Measurements from ENCODE around the gene RGL4.
"Not testable (repeated sequence)": the region's sequence is repeated elsewhere in the genome, so short reads cannot be mapped to it uniquely, and the experiment has no call there.

Gene RGL4

GRCh38 chr22:23720855-23721254 lies 30.0 kb downstream of the RGL4 start:
- no peak overlapping the region for H3K4me3 ChIP-seq (replicated peaks; ENCODE audit: low read depth, low read length)
- no peak for TF ChIP-seq CTCF (IDR thresholded peaks at IDR 0.05; ENCODE audit: low read length, missing control alignments)
- no peak for DNase-seq (ENCODE audit: low read depth)

GRCh38 chr22:23722160-23722559 lies 31.3 kb downstream of the RGL4 start:
- no peak for DNase-seq (ENCODE audit: low read depth)
- no peak overlapping the region for H3K4me3 ChIP-seq (replicated peaks; ENCODE audit: low read depth, low read length)
- no peak for TF ChIP-seq CTCF (IDR thresholded peaks at IDR 0.05; ENCODE audit: low read length, missing control alignments)

GRCh38 chr22:23722724-23723123 lies 31.9 kb downstream of the RGL4 start:
- TF ChIP-seq CTCF (IDR thresholded peaks at IDR 0.05; ENCODE audit: low read length, missing control alignments), result no peak
- DNase-seq (ENCODE audit: low read depth), result no peak
- H3K4me3 ChIP-seq (replicated peaks; ENCODE audit: low read depth, low read length), result no peak overlapping the region

- not testable (repeated sequence) for DNase-seq (ENCODE audit: low read depth); H3K4me3 ChIP-seq (replicated peaks; ENCODE audit: low read depth, low read length)
Measured at GRCh38 chr22:23728108-23728507, 37.3 kb downstream of the RGL4 start.

GRCh38 chr22:23737696-23738095 lies 46.9 kb downstream of the RGL4 start:
- no peak for TF ChIP-seq CTCF (IDR thresholded peaks at IDR 0.05; ENCODE audit: low read length, missing control alignments)
- H3K4me3 ChIP-seq (replicated peaks; ENCODE audit: low read depth, low read length), result no peak overlapping the region
- DNase-seq (ENCODE audit: low read depth), result no peak

- no peak overlapping the region for H3K4me3 ChIP-seq (replicated peaks; ENCODE audit: low read depth, low read length)
- TF ChIP-seq CTCF (IDR thresholded peaks at IDR 0.05; ENCODE audit: low read length, missing control alignments), result no peak
Measured at GRCh38 chr22:23742505-23743264, 51.9 kb downstream of the RGL4 start.

GRCh38 chr22:23743303-23743705 lies 52.5 kb downstream of the RGL4 start:
- H3K4me3 ChIP-seq (replicated peaks; ENCODE audit: low read depth, low read length), result no peak overlapping the region
- DNase-seq (ENCODE audit: low read depth), result no peak
- no peak for TF ChIP-seq CTCF (IDR thresholded peaks at IDR 0.05; ENCODE audit: low read length, missing control alignments)

More at GRCh38 chr22:23742505-23743264, 51.9 kb downstream of the RGL4 start:
- DNase-seq (ENCODE audit: low read depth), result no peak

Measured in fibroblast of pulmonary artery (primary cell).